Measurements from ENCODE around the gene LRRC49.
"Not testable (repeated sequence)": the region's sequence is repeated elsewhere in the genome, so short reads cannot be mapped to it uniquely, and the experiment has no call there.

The LRRC49 gene

DNA sequence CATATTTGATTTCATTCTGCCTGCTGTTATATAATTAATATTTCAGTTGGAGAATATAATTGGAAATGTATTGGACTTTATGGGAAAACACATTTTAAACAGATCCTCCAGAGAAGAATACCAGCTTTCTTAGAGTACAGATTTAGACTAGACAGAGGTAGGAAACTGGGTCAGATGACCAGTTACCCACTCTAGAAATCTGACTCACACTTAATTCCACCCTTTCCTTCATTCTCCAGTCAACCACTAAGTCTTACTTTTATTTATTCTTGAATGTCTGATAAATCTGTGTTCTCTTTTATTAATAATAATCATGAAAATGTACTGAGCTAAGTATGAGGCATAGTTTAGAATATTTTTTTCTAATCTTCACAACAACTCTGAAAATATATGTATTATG, 110.7 kb downstream of the LRRC49 start:
- no peak for DNase-seq

DNA sequence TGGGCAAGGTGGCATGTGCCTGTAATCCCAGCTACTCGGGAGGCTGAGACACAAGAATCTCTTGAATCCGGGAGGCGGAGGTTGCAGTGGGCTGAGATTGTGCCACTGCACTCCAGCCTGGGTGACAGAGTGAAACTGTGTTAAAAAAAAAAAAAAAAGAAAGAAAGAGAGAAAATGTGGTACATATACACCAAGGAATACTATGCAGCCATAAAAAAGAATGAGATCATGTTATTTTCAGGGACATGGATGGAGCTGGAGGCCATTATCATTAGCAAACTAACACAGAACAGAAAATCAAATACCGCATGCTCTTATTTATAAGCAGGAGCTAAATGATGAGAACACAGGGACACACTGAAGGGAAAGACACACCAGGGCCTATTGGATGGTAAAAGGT, 111.9 kb downstream of the LRRC49 start:
- DNase-seq: not testable (repeated sequence)

DNA sequence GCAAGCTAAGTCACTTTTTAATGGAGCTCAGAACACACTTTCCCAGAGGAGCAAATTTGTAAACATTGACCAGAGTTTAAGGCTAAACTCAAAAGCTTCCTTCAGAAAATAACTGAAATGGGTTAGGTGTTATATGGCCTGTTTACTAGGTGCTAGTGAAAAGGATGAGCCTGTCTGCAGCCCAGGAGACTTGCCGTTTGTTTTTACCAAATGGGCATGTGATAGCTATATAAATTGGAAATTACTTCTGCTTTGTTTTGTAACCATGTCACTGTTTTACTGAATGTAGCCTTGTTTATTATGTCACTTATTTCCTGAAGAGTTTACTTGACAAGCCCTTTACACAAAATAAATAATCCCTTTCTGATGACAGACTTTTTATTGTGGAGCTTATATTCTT, 113.3 kb downstream of the LRRC49 start:
- no peak for DNase-seq

DNA sequence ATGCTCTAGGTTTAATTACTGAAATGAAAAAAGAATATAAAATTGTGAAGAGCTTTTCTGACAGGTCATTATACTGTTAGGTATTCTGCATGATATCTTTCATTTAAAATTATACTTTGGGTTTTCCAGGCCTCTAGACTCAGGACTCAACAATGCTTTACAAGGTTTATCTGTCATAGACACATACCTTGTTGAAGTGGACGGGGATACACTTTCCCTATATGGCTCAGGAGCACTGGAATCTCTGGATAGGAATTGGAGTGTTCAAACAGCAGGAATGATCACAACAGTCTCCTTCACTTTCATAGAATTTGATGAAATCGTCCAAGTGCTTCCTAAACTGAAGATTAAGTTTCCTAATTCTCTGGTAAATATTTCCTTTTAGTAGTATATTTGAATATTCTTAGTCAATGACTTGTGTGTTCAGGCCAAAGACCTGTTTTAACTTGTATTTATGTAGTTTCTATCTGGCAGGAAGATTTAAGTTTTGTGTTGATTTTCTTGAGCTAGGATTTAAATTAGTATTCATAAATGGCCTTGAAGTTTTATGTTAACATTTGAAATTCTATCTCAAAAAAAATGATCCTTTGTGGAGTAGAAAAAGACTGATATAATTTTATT, 115.7 kb downstream of the LRRC49 start:
- no peak for DNase-seq

DNA sequence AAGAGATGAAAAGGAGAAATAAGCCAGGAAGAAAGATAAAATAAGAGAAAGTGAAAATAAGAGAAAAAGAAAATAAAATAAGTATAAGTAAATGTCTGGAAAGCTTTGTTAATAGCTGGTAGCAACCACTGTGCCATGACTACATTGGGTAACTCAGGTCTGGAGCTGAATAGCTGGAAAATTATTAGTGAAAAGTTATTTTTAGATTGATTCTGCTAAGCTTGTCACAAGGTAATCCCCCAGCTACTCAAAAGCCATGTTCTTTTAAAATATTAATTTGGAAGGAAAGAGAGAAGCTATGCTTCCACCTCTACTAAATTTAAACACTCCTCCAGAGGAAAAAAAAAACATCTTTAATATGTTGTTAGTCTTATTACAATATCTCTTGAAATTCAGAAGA, 117.8 kb downstream of the LRRC49 start:
- DNase-seq: no peak

DNA sequence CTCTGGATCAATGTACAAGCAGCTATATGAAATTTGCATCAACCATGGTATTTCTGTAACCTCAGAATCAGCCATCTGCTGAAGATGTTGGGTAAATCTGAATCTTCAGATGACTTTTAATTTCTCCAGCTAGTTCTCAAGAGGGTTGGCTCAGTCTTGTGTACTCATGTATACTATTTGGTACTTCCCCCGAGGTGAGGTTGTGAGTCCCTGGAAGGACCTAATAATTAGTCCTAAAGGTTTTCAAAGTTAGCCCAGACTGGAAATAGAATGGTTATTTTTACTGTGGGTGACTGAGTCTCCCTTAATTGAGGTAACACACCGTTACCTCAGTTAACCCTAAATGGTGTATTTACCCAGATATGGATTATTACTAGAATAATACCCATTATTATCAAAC, 118.4 kb downstream of the LRRC49 start:
- no peak for DNase-seq

DNA sequence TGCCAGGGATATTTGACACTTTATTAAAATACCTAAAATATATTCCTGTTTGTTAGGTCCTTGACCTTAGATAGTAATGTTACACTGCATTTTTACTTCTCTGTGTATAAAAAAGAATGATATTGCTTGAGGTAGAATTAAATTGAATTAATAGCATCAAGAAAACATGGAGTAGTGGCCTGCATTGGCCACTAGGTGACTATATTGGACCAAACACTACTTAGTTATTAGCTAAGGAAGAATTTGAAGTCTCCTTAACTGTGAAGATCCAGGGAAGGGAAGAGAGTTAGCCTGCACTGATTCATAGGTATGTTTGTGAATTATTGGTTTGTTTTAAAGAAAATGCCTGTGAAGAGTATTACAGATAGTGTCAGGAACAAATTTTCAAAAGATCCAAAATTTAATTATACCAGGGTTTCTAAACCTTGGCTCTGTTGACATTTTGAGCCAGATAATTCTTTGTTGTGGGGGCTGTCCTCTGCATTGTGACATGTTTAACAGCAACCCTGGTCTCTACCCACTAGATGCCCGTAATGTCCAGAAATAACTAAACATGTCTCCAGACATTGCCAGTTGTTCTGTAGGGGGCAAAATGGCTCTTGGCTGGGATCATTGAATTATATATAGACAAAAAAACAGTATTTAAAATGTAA, 119.0 kb downstream of the LRRC49 start:
- DNase-seq: no peak

DNA sequence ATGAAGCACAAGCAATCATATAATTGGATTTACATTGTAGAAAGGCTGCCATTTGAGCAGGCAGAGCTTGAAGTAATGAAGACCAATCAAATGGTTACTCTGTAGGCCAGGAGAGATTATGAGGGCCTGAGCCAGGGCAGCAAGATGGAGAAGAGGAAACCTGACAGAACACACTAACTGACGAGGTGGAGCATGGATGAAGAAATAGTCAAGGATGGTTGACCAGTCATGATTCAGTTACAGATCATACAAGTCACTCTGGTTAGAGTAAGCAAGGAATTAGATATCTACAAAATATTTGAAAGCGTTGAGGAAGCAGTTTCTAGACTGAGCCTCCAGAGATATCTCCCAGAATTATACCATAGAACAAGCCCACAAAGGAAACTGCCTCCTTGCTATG, 120.8 kb downstream of the LRRC49 start:
- no peak for DNase-seq

DNA sequence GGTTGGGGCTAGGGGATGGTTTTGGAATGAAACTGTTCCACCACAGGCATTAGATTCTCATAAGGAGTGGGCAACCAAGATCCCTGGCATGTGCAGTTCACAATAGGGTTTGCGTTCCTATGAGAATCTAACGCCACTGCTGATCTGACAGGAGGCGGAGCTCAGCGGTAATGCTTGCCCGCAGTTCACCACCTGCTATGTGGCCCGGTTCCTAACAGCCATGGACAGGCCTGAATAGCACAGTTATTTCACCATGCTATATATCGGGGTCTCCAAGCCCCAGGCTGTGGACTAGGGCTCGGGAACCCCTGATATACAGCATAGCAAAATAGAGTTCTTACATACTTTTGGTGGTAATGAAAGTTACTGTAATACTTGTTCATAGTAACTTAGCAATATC, 122.7 kb downstream of the LRRC49 start:
- DNase-seq: no peak

DNA sequence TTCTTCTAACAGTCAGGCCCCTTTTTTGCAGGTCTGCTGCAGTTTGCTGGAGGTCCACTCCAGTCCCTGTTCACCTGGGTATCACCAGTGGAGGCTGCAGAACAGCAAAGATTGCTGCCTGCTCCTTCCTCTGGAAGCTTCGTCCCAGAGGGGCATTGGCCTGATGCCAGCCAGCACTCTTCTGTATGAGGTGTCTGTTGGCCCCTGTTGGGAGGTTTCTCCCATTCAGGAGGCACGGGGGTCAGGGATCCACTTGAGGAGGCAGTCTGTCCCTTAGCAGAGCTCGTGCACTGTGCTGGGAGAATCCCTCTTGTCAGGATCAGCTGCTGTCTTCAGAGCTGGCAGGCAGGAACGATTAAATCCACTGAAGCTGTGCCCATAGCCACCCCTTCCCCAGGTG, 138.6 kb downstream of the LRRC49 start:
- not testable (repeated sequence) for DNase-seq

DNA sequence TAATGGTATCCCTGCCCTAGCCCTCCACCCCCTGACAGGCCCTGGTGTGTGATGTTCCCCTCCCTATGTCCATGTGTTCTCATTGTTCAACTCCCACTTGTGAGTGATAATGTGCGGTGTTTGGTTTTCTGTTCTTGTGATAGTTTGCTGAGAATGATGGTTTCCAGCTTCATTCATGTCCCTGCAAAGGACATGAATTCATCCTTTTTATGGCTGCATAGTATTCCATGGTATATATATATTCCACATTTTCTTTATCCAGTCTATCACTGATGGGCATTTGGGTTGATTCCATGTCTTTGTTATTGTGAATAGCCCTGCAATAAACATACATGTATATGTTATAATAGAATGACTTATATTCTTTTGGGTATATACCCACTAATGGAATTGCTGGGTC, 142.9 kb downstream of the LRRC49 start:
- not testable (repeated sequence) for DNase-seq

DNA sequence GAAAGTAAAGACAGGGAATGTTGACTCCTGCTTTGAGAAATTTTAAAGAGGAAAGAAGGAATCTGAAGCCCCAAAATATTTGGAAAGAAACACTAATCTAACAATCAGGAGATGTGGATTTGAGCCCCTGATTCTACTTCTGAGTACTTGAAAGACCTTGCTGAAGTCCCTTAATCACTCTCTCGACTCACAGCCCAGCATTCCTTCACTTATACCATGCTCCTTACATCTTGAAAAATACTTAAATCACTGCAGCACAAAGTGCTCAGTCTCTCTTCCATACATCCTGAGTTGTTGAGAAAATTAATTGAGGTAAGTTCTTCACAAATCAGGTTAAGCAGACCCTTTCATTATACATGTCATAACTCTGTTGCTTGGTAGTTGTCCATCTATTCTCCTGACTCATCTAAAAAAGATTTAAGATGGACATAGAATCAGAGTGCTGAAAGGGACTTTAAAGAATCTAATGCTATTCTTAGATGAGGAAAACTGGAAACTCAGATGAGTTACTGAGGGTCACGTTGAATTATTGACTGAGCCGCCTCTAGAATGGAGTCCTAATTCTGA, 149.8 kb downstream of the LRRC49 start:
- DNase-seq: no peak

DNA sequence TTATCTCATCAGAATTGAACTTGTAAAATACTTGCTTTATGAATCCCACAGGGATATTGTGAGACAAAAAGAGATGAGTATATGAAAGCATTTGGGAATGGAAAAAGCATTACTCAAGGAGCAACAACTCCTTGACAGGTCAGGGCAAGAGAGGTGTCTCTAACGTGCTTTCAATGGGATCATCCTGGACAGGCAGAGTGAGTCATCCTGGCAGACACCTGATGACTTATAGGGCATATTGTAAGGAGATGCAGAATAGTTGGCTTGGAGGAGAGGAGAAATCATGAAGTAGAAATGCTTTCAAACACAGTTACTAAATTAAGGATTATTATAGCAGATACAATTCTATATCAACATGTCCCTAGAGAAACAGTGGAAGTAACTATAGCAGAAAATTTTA, 150.7 kb downstream of the LRRC49 start:
- no peak for DNase-seq

DNA sequence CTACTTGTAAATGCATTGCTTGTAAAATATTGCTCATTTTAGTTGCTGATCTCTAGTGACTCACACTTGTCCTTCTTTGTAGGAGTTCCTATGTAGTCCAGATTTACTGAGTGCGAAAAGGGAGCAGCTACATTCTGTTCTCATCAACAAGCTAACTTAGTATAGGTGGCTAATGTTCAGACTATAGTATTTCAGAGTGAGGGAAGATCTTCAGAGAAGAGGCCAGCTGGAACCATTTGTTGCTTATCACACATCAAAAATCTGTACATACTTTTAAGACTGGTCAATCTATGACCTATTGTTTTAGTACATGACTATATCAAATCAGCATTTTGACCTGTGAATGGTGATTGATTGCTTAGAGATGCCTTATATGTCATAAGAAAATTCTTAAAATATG, 151.4 kb downstream of the LRRC49 start:
- DNase-seq: no peak

DNA sequence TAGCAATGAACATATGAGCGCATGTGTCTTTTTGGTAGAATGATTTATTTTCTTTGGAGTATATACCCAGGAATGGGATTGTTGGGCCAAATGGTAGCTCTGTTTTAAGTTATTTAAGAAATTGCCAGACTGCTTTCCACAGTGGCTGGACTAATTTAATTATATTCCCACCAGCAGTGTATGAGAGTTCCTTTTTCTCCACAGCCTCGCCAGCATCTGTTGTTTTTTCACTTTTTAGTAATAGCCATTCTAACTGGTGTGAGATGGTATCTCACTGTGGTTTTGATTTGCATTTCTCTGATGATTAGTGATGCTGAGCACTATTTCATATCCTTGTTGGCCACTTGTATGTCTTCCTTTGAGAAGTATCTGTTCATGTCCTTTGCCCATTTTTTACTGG, 153.5 kb downstream of the LRRC49 start:
- DNase-seq: not testable (repeated sequence)

DNA sequence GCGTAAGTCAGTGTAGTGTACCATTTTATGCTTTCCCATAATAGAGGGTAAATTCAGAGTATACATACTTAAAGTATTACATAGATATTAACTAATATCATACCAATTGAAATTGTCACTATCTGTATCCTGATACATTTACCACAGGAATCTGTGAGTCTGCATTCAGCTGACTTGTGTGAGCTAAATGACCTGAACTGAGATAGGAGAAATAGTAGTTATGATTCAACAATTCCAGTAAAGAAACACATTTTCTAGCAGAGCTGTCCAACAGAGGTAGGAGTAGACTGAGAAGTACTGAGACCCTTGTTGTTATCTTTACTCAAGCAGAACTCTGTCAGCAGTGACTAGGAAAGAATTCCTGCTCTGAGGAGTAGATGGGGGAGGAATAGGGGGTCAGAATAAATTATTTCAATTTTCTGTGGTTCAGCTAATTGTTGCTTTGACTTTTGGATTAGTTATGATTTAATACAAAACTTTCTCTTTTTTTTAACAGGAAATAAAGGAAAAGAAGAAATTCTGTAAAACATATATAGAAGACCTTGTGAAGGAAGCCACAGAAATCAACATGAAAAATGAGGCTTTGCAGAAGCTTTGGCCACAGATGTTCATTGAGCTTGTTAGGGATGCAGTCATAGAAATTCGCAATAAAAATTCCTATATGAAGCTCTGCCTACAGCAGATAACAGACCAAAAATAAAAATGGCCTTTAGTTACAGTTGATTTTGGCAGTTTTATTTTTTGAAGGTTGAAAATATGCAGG, 156.5 kb downstream of the LRRC49 start:
- DNase-seq: no peak

DNA sequence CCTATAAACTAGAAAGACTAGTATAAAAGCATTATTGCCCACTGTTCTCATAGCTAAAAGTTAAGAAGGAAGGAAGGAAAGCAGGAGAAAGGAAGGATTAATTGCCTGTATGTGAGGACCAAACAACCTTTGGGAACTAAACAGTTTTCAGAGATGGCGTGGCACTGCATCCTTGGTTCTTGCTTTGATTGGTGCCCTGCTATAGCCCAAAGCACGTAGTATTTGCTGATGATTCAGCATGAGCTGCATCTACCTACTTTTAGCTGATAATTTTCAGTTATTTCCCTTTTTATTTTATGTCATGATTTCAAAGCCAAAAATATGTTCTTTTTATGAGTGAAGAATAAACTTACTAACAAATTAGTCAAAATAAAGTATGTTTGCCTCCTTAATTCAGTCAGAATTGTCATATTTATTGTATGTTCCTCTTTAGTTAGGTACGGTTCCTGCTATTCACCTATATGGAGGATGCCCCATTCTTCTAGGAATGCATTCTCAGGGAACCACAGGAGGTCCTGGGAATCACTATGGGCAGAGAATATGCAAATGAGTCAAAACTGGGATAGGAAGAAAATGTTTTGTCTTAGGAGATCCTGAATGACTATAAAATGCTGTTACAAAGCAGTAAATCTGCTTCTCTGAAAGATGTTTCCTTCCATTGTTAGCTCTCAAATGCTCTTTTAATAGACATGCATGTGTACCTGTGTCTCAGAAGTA, 157.2 kb downstream of the LRRC49 start:
- no peak for DNase-seq

DNA sequence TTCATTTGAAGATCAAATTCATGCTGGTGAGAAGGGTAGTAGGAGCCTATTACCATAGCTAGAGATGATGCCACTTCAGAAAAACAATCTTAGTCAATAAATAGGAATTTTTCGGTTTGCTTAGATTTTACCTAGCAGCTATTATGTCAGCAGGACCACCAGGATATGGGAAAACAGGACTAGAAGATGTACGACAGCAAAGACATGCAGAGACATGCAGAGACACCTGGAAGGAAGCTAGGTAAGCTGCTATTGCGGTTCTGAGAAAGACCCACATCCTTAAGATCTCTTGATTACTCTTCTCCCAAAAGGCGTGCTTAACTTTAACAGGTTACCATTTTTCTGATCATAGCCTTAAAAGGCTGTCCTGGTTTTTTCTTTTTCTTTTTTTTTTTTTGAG, 157.8 kb downstream of the LRRC49 start:
- DNase-seq: no peak

DNA sequence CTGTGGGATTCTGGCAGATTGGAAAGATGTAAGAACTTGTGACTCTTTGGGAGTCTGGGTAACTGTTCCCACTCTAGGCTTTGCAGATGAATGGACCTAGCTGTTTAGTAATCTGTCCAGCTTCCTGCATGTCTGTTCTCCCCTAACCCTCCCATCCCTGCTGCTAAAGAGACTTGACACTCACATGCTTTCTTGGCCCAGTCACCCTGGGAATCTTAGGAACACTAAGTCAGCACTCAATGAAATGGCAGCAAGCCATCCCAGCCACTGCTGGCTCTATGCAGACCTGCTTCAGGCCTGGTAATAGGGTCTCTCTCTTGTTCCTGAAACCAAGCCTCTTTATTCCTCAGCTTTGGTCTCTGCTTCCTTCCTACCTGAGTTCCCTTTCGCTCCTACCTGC, 158.9 kb downstream of the LRRC49 start:
- no peak for DNase-seq

DNA sequence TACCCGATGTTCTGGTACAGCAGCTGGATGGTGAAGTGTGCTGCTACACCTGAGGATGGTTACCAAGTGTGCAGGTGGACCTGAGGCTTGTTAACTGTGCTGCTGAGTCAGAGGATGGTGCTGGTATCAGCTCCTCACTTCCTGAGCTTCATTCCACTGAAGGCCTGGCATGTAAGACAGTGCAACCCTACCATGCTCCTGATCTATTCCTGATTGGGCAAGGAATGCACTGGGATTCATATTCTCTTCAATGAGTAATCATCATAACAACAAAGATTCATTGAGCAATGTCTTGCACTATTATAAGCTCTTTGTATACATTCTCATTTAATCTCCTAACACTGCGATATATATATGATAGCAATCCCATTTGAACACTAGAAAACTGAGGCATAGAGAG, 159.7 kb downstream of the LRRC49 start:
- DNase-seq: no peak

DNA sequence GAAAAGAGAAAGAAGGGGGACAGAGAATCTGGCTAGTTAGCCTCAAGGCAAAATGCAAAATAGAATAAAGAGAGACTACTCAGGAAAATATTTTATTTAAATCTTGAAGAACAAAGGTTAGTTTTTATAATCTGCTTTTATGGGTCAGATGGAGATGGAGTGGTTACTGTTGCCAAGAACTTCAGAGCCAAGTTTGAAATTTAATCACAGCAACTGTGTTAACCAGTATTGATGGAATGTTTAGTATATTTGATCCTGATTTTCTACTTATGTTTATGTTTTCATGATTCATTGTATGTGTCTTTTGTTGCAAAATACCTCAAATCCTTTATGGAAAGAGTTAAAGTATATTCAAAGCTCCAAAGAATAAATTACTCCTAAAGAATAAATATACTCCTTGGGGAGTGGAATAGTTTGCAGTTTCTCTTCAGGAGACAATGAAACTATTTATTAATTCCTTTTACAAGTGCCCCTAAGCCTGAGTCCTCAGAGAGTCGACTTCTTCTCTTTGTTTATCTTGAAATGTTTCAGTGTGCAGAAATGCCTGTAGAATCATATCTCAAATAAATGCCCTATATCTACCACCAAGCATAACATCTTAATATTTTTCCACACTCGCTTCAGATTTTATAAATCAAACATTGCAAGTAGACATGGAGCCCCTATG, 161.8 kb downstream of the LRRC49 start:
- DNase-seq: no peak

DNA sequence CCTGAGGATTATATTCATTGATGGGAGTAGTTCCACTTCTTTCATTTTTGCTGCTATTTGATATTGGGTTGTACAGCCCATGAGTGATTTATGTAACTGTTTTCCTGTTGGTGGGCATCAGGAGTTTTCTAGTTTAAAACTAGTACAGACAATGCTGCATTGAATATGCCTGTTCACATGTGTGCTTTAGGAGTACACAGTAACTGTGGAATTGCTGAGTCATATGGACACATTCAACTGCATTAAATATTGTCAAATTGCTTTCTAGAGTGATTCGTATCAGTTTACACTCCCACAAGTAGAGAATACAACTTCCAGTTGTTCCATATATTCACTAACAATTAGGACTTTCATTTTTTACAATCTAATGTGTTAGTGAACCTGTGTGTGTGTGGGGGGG, 162.8 kb downstream of the LRRC49 start:
- DNase-seq: no peak

DNA sequence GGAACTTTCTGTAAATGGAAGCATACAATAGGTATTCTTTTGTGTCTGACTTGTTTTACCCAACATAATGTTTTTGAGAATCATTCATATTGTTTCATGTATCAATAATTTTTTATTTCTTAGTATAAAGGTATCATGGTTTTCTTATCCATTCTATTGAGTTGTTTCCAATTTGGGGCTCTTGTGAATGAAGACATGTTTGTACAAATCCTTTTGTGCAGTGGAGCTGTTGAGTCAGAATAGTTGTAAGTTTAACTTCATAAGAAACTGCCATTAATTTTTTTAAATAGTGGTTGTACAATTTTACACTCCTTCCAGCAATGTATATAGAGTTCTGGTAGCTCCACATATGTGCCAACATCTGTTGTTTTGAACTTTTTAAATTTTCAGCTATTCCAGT, 163.5 kb downstream of the LRRC49 start:
- DNase-seq: no peak
